DND-41 (cell line): ENCODE measurements around the gene S100A14.

Source experiments
- ATAC-seq: fragments of 200-7000 bp; cut with Tn5 transposase; 3 replicates; pipeline ENCODE4 v1.9.1; 2021; ENCODE audit warnings: low read depth; ENCODE audit not compliant: insufficient read depth
- DNase-seq: peaks from one replicate; pipeline ENCODE4 v3.0.0-alpha.2; 2020
- H2AFZ ChIP-seq: 2 replicates; pipeline ENCODE4 v1.6.0; 2012; ENCODE audit warnings: low read depth, low read length
- H3K27ac ChIP-seq: 2 replicates; pipeline ENCODE4 v1.5.1; 2012; ENCODE audit warnings: low read length, inconsistent platforms
- H3K27me3 ChIP-seq: fragments of 200-600 bp; sonication (generic); 2 replicates; pipeline ENCODE4 v1.6.0; 2012; ENCODE audit warnings: low read length, mild to moderate bottlenecking, inconsistent platforms; ENCODE audit not compliant: insufficient read depth, poor library complexity
- H3K36me3 ChIP-seq: 2 replicates; pipeline ENCODE4 v1.5.1; 2012; ENCODE audit warnings: low read length, inconsistent platforms; ENCODE audit not compliant: insufficient read depth
- H3K4me1 ChIP-seq: 2 replicates; pipeline ENCODE4 v1.5.1; 2012; ENCODE audit warnings: mild to moderate bottlenecking, low read length; ENCODE audit not compliant: insufficient read depth
- H3K4me2 ChIP-seq: 2 replicates; pipeline ENCODE4 v1.6.0; 2012; ENCODE audit warnings: mild to moderate bottlenecking, moderate library complexity, low read length, inconsistent platforms; ENCODE audit not compliant: insufficient read depth
- H3K4me3 ChIP-seq, 2 experiments: fragments of 200-600 bp in 1 of 2; shearing (Covaris generic) in 1 of 2; 2 replicates each; pipeline ENCODE4 v1.5.1; 2012 to 2016; ENCODE audit warnings: inconsistent platforms in 2 of 2, low read length in 2 of 2, mild to moderate bottlenecking in 2 of 2, low read depth in 1 of 2, moderate library complexity in 1 of 2
- H3K79me2 ChIP-seq: 2 replicates; pipeline ENCODE4 v1.6.0; 2012; ENCODE audit warnings: low read length, inconsistent platforms; ENCODE audit not compliant: insufficient read depth
- H3K9ac ChIP-seq: 2 replicates; pipeline ENCODE4 v1.6.0; 2012; ENCODE audit warnings: low read depth, mild to moderate bottlenecking, inconsistent platforms, low read length, moderate library complexity
- H3K9me3 ChIP-seq: 2 replicates; pipeline ENCODE4 v1.5.1; 2012; ENCODE audit warnings: low read length, moderate library complexity, mild to moderate bottlenecking, inconsistent platforms; ENCODE audit not compliant: insufficient read depth, severe bottlenecking
- H4K20me1 ChIP-seq: 2 replicates; pipeline ENCODE4 v1.6.0; 2012; ENCODE audit warnings: low read length; ENCODE audit not compliant: insufficient read depth
- CTCF ChIP-seq: IDR thresholded peaks from 2 replicates; pipeline ENCODE4 v1.5.1; 2012; ENCODE audit warnings: borderline replicate concordance, low read length, moderate library complexity, mild to moderate bottlenecking; ENCODE audit not compliant: poor library complexity, severe bottlenecking; ENCODE audit errors: extremely low read depth
- EZH2 ChIP-seq: IDR thresholded peaks from 3 replicates; pipeline ENCODE4 v1.6.1; 2012; ENCODE audit warnings: borderline replicate concordance, low read depth, mild to moderate bottlenecking, moderate library complexity, low read length, inconsistent platforms; ENCODE audit not compliant: severe bottlenecking

S100A14 gene

GRCh38 chr1:153616144-153616916, at the start of gene S100A14:
TSS of gene S100A14 (minus strand) at chr1:153616325. CDS start at chr1:153615858, 467 bp downstream.
- H3K9me3 ChIP-seq, result no peaks in the 10 kb centered on the region
- TF ChIP-seq CTCF, result no peak
- H3K4me3 ChIP-seq, result no peak within 1 kb of the TSS
- H3K27me3 ChIP-seq, result no peaks in the 10 kb centered on the region
- H3K79me2 ChIP-seq, result no peaks in the 10 kb centered on the region
- H3K9ac ChIP-seq, result no peak within 1 kb of the TSS
- H3K27ac ChIP-seq, result no peak within 1 kb of the TSS
- H3K4me2 ChIP-seq, result no peak within 1 kb of the TSS
- DNase-seq (no peak), ATAC-seq (no peak)
- H3K36me3 ChIP-seq, result no peaks in the 10 kb centered on the region
- H2AFZ ChIP-seq, result no peak within 1 kb of the TSS
- H4K20me1 ChIP-seq, result no peaks in the 10 kb centered on the region; the same call in 1 of the 2 replicates
- H3K4me1 ChIP-seq, result no peaks in the 10 kb centered on the region

- Histone ChIP-seq H3K36me3 (peaks cover 81% of the 10 kb centered on the region), H3K27ac (no peak overlapping the region), H4K20me1 (peaks cover 20% of the 10 kb centered on the region; the same call in 1 of the 2 replicates), H3K9ac (no peak overlapping the region), H3K4me1 (peaks cover 31% of the 10 kb centered on the region), H3K27me3 (no peaks in the 10 kb centered on the region), H2AFZ (no peak overlapping the region), H3K4me2 (no peak overlapping the region), H3K4me3 (no peak overlapping the region), H3K9me3 (no peaks in the 10 kb centered on the region), H3K79me2 (peaks cover 51% of the 10 kb centered on the region)
- no peak for ATAC-seq
- DNase-seq, result no peak
- TF ChIP-seq EZH2, result no peak
- no peak for TF ChIP-seq CTCF
Measured at GRCh38 chr1:153663211-153663610, 47.1 kb upstream of the S100A14 start.

- Histone ChIP-seq H3K27ac (no peak overlapping the region), H3K4me3 (no peak overlapping the region), H3K36me3 (peaks cover 71% of the 10 kb centered on the region)
Measured at GRCh38 chr1:153662269-153662668, 46.1 kb upstream of the S100A14 start.

More at GRCh38 chr1:153662269-153662668, 46.1 kb upstream of the S100A14 start:
- no peaks in the 10 kb centered on the region for H3K9me3 ChIP-seq
- TF ChIP-seq CTCF (no peak), EZH2 (no peak)
- H4K20me1 ChIP-seq, result peaks cover 14% of the 10 kb centered on the region; the same call in 1 of the 2 replicates
- no peaks in the 10 kb centered on the region for H3K27me3 ChIP-seq
- H3K4me1 ChIP-seq, result peaks cover 29% of the 10 kb centered on the region
- ATAC-seq, result no peak
- no peak for DNase-seq
- H2AFZ ChIP-seq, result no peak overlapping the region
- no peak overlapping the region for H3K9ac ChIP-seq
- H3K79me2 ChIP-seq, result peaks cover 41% of the 10 kb centered on the region
- H3K4me2 ChIP-seq, result no peak overlapping the region
